Keratinocyte (primary cell): ENCODE measurements around the gene PRR14. TPM values are rescaled to one million over a fixed set of nuclear protein-coding genes. Genes with fewer than 3 reads are reported as not detected.

Experiments used
- DNase-seq: peaks from one replicate; pipeline ENCODE4 v3.0.0-alpha.2; 2011; ENCODE audit warnings: low read depth, missing footprints, low spot score
- FAIRE-seq: peaks from 2 replicates; lab custom pipeline; 2011; peaks lifted over from hg19 to GRCh38; lab: Jason Lieb, UNC
- H2AFZ ChIP-seq: 2 replicates; pipeline ENCODE4 v1.6.0; 2012; ENCODE audit warnings: low read length, control low read depth, inconsistent platforms; ENCODE audit not compliant: control insufficient read depth
- H3K27ac ChIP-seq: 2 replicates; pipeline ENCODE4 v1.5.1; 2011; ENCODE audit warnings: low read length; ENCODE audit not compliant: control insufficient read depth, insufficient read depth
- H3K27me3 ChIP-seq: 3 replicates; pipeline ENCODE4 v1.6.0; 2011; ENCODE audit warnings: low read length; ENCODE audit not compliant: control insufficient read depth, insufficient read depth; ENCODE audit errors: extremely low read depth
- H3K36me3 ChIP-seq, 2 experiments: 2 replicates in 1 of 2; 3 replicates in 1 of 2; pipeline ENCODE4 v1.5.1; 2011; ENCODE audit warnings: low read length in 2 of 2, mild to moderate bottlenecking in 1 of 2; ENCODE audit not compliant: control insufficient read depth in 2 of 2, insufficient read depth in 2 of 2; ENCODE audit errors: extremely low read depth in 1 of 2
- H3K4me1 ChIP-seq: 3 replicates; pipeline ENCODE4 v1.5.1; 2011; ENCODE audit warnings: low read length; ENCODE audit not compliant: control insufficient read depth, insufficient read depth; ENCODE audit errors: extremely low read depth
- H3K4me2 ChIP-seq: 3 replicates; pipeline ENCODE4 v1.6.0; 2011; ENCODE audit warnings: low read depth, low read length; ENCODE audit not compliant: control insufficient read depth, insufficient read depth; ENCODE audit errors: extremely low read depth
- H3K4me3 ChIP-seq, 3 experiments: fragments of 200-600 bp in 1 of 3; sonication (generic) in 1 of 3; 2 replicates in 2 of 3; 3 replicates in 1 of 3; pipeline ENCODE4 v1.5.1; 2011 to 2016; ENCODE audit warnings: low read length in 3 of 3, mild to moderate bottlenecking in 3 of 3, control low read depth in 2 of 3, inconsistent platforms in 1 of 3, low read depth in 1 of 3, mixed read lengths in 1 of 3, mixed run types in 1 of 3, moderate library complexity in 1 of 3; ENCODE audit not compliant: control insufficient read depth in 2 of 3, insufficient read depth in 2 of 3; ENCODE audit errors: extremely low read depth in 1 of 3
- H3K79me2 ChIP-seq: 2 replicates; pipeline ENCODE4 v1.6.0; 2012; ENCODE audit warnings: low read length; ENCODE audit not compliant: control insufficient read depth, insufficient read depth
- H3K9ac ChIP-seq: 3 replicates; pipeline ENCODE4 v1.6.0; 2011; ENCODE audit warnings: low read length; ENCODE audit not compliant: control insufficient read depth, insufficient read depth; ENCODE audit errors: extremely low read depth
- H3K9me1 ChIP-seq: 3 replicates; pipeline ENCODE4 v1.6.0; 2011; ENCODE audit warnings: low read length; ENCODE audit not compliant: control insufficient read depth, insufficient read depth; ENCODE audit errors: extremely low read depth
- H3K9me3 ChIP-seq: 2 replicates; pipeline ENCODE4 v1.5.1; 2012; ENCODE audit warnings: low read depth, low read length; ENCODE audit not compliant: control insufficient read depth
- H4K20me1 ChIP-seq: 3 replicates; pipeline ENCODE4 v1.6.0; 2011; ENCODE audit warnings: low read length; ENCODE audit not compliant: control insufficient read depth, insufficient read depth; ENCODE audit errors: extremely low read depth
- EZH2 ChIP-seq: IDR thresholded peaks from one replicate; pipeline ENCODE4 v1.6.1; 2012; ENCODE audit warnings: inconsistent platforms, mild to moderate bottlenecking, low read length, moderate library complexity
- dilution Hi-C: fragments of 300-500 bp; cut with MboI; formaldehyde crosslinking; loops from one replicate; pipeline ENCODE4 v1.7.0; 2020; ENCODE audit warnings: low sequenced_read_pairs; ENCODE audit not compliant: extremely low pct_ligation_motif_present
- polyA plus RNA-seq, 5 experiments: library from polyadenylated mRNA; depleted of rRNA in 3 of 5; stranded (reverse) in 3 of 5; stranded (forward) in 1 of 5; unstranded in 1 of 5; fragments of >200 nt; gene quantifications; 1 replicate in 1 of 5; 2 replicates in 3 of 5; 3 replicates in 1 of 5; pipeline versions ENCODE4 v1.2.1 to v1.2.3, GENCODE V29; 2011 to 2012; ENCODE audit warnings: missing spikeins in 2 of 5, low read depth in 1 of 5, low replicate concordance in 1 of 5
- TF ChIP-seq, protein P1 (sequence below), 3 experiments: IDR thresholded peaks in 1 of 3; conservative IDR thresholded peaks in 1 of 3; optimal IDR thresholded peaks in 1 of 3; 2 replicates in 2 of 3; 3 replicates in 1 of 3; pipeline versions ENCODE3 to v1.5.1; 2011; ENCODE audit warnings: low read length in 3 of 3, mild to moderate bottlenecking in 3 of 3, moderate library complexity in 2 of 3, control low read depth in 1 of 3, inconsistent platforms in 1 of 3; ENCODE audit not compliant: insufficient read depth in 2 of 3; ENCODE audit errors: extremely low read depth in 1 of 3

Gene PRR14
- polyA plus RNA-seq, 1 donor (not counting 4 experiments of a cell fraction or from before 2014, with no cell fraction given): 7.4 TPM

DNA sequence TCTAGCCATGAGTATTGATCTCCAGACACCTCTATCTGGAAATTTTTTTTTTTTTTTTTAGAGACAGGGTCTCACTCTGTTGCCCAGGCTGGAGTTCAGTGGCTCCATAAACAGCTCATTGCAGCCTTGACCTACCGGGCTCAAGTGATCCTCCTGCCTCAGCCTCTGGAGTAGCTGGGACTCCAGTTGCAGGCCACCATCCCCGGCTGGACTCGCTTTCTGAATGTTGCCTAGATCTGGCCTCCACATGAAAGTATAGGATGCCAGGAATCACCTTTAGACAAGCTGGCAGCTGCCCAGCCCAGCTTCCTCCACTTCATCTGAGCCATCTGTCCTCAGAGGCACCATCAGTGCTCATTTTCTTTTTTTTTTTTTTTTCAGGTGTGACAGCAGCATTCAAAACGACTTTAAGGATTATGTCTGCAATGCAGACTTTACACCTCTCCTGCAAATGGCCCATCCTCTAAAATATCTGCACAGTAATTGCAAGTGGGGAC is 6.4 kb upstream of the PRR14 start:
- H2AFZ ChIP-seq: no peak overlapping the region
- H3K36me3 ChIP-seq: no peaks in the 10 kb centered on the region
- H3K27ac ChIP-seq: no peak overlapping the region
- H3K4me1 ChIP-seq: no peaks in the 10 kb centered on the region
- no peaks in the 10 kb centered on the region for H4K20me1 ChIP-seq
- H3K9me3 ChIP-seq: no peaks in the 10 kb centered on the region
- no peak for DNase-seq
- no peak overlapping the region for H3K4me3 ChIP-seq
- TF ChIP-seq EZH2: no peak
- TF ChIP-seq, protein P1, sequence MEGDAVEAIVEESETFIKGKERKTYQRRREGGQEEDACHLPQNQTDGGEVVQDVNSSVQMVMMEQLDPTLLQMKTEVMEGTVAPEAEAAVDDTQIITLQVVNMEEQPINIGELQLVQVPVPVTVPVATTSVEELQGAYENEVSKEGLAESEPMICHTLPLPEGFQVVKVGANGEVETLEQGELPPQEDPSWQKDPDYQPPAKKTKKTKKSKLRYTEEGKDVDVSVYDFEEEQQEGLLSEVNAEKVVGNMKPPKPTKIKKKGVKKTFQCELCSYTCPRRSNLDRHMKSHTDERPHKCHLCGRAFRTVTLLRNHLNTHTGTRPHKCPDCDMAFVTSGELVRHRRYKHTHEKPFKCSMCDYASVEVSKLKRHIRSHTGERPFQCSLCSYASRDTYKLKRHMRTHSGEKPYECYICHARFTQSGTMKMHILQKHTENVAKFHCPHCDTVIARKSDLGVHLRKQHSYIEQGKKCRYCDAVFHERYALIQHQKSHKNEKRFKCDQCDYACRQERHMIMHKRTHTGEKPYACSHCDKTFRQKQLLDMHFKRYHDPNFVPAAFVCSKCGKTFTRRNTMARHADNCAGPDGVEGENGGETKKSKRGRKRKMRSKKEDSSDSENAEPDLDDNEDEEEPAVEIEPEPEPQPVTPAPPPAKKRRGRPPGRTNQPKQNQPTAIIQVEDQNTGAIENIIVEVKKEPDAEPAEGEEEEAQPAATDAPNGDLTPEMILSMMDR (optimal IDR thresholded peaks at IDR 0.05 in 1 of 3, IDR thresholded peaks at IDR 0.05 in 1 of 3, conservative IDR thresholded peaks at IDR 0.05 in 1 of 3; ENCODE audit: extremely low read depth in 1 of 3, insufficient read depth in 2 of 3, low read length in 3 of 3): no peak
- no peak overlapping the region for H3K4me2 ChIP-seq
- FAIRE-seq: no peak
- H3K27me3 ChIP-seq: no peaks in the 10 kb centered on the region
- no peak overlapping the region for H3K9ac ChIP-seq
- dilution Hi-C loops: no loop called here
- H3K9me1 ChIP-seq: no peaks in the 10 kb centered on the region
- H3K79me2 ChIP-seq: no peaks in the 10 kb centered on the region

GRCh38 chr16:30645727-30646126 is 5.0 kb upstream of the PRR14 start:
- H3K27me3 ChIP-seq: no peaks in the 10 kb centered on the region
- no peak overlapping the region for H3K4me2 ChIP-seq
- FAIRE-seq (no peak), DNase-seq (no peak)
- peaks cover 8% of the 10 kb centered on the region for H3K4me1 ChIP-seq
- no peak overlapping the region for H3K9ac ChIP-seq
- dilution Hi-C loops: no loop called here
- TF ChIP-seq, protein P1 (optimal IDR thresholded peaks at IDR 0.05 in 1 of 3, IDR thresholded peaks at IDR 0.05 in 1 of 3, conservative IDR thresholded peaks at IDR 0.05 in 1 of 3; ENCODE audit: extremely low read depth in 1 of 3, insufficient read depth in 2 of 3, low read length in 3 of 3): no peak
- no peak for TF ChIP-seq EZH2
- H3K79me2 ChIP-seq: no peaks in the 10 kb centered on the region
- H3K36me3 ChIP-seq: no peaks in the 10 kb centered on the region
- no peak overlapping the region for H3K4me3 ChIP-seq
- no peak overlapping the region for H2AFZ ChIP-seq
- no peaks in the 10 kb centered on the region for H3K9me3 ChIP-seq
- H3K27ac ChIP-seq: no peak overlapping the region
- no peaks in the 10 kb centered on the region for H3K9me1 ChIP-seq
- H4K20me1 ChIP-seq: no peaks in the 10 kb centered on the region
